ENCODE data around the gene ARHGAP25.

GRCh38 chr2:68831686-68832232, 97.1 kb downstream of the ARHGAP25 start:
- TF ChIP-seq, protein P1, sequence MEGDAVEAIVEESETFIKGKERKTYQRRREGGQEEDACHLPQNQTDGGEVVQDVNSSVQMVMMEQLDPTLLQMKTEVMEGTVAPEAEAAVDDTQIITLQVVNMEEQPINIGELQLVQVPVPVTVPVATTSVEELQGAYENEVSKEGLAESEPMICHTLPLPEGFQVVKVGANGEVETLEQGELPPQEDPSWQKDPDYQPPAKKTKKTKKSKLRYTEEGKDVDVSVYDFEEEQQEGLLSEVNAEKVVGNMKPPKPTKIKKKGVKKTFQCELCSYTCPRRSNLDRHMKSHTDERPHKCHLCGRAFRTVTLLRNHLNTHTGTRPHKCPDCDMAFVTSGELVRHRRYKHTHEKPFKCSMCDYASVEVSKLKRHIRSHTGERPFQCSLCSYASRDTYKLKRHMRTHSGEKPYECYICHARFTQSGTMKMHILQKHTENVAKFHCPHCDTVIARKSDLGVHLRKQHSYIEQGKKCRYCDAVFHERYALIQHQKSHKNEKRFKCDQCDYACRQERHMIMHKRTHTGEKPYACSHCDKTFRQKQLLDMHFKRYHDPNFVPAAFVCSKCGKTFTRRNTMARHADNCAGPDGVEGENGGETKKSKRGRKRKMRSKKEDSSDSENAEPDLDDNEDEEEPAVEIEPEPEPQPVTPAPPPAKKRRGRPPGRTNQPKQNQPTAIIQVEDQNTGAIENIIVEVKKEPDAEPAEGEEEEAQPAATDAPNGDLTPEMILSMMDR (IDR thresholded peaks at IDR 0.05), result no peak
- no peak for TF ChIP-seq EP300 (IDR thresholded peaks at IDR 0.05)
- TF ChIP-seq POLR2A (IDR thresholded peaks at IDR 0.05), result no peak
